Body of pancreas (tissue), 4 donors: ENCODE measurements around the gene TTC17. TPM values are rescaled to one million over a fixed set of nuclear protein-coding genes. Genes with fewer than 3 reads are reported as not detected.

Experiments used
- ATAC-seq: fragments of 150-250 bp; one replicate; pipeline ENCODE4 v1.9.1; 2016
- DNase-seq, 4 donors: peaks; one replicate each; pipeline ENCODE4 v3.0.0-alpha.2; 2019
- H3K27ac ChIP-seq, 4 donors: fragments of 200-600 bp; sonication (generic); 1 replicate in 3 of 4; 2 replicates in 1 of 4; pipeline versions ENCODE4 v1.5.1 to v1.6.1; 2016 to 2019; ENCODE audit warnings: mild to moderate bottlenecking in 1 of 4, mixed read lengths in 1 of 4, moderate library complexity in 1 of 4
- H3K27me3 ChIP-seq, 2 donors: fragments of 200-600 bp; sonication (generic); one replicate each; pipeline ENCODE4 v1.6.0; 2016; ENCODE audit warnings: mild to moderate bottlenecking in 1 of 2
- H3K36me3 ChIP-seq, 2 donors: fragments of 200-600 bp; sonication (generic); replicated peaks in 1 of 2; 2 replicates each; pipeline ENCODE4 v1.5.1; 2016; ENCODE audit warnings: low read depth in 2 of 2; ENCODE audit not compliant: insufficient read depth in 1 of 2
- H3K4me1 ChIP-seq: fragments of 200-600 bp; sonication (generic); one replicate; pipeline ENCODE4 v1.6.0; 2016
- H3K4me3 ChIP-seq, 2 donors: fragments of 200-600 bp; sonication (generic); 1 replicate in 1 of 2; 2 replicates in 1 of 2; pipeline ENCODE4 v1.5.1; 2016 to 2019
- H3K9me3 ChIP-seq, 3 donors: fragments of 200-600 bp; sonication (generic); 1 replicate in 2 of 3; 2 replicates in 1 of 3; pipeline ENCODE4 v1.5.1; 2016
- CTCF ChIP-seq, 7 experiments: fragments of 450-650 bp in 4 of 7; fragments of 200-600 bp in 3 of 7; sonication (generic) in 3 of 7; IDR thresholded peaks; one replicate each; pipeline ENCODE4 v1.5.1; 2016 to 2019; ENCODE audit warnings: antibody characterized with exemption in 7 of 7
- POLR2A ChIP-seq, 3 donors: fragments of 450-650 bp; IDR thresholded peaks; one replicate each; pipeline ENCODE4 v1.6.1; 2016; ENCODE audit warnings: antibody characterized with exemption in 3 of 3, mild to moderate bottlenecking in 2 of 3
- WGBS, 2 donors: methylation state at CpG; one replicate each; pipeline ENCODE4 v1.1.5; 2017; 5-methylcytosine and 5-hydroxymethylcytosine counted together
- intact Hi-C: fragments of 100-400 bp; cut with DNase I; formaldehyde crosslinking; loops from one replicate; pipeline ENCODE4 v1.15.1; 2023
- total RNA-seq, 2 donors: library from RNA; depleted of rRNA; stranded (reverse); fragments of >200 nt; gene quantifications; one replicate each; pipeline ENCODE4 v1.1.0, GENCODE V29; 2016

The TTC17 gene
- total RNA-seq, 2 donors from 2014 or later = 99.1 to 195 TPM

- intact Hi-C loops = no loop called here
- no peak for TF ChIP-seq POLR2A (IDR thresholded peaks at IDR 0.05)
- TF ChIP-seq CTCF (IDR thresholded peaks at IDR 0.05) = no peak
- ATAC-seq (no peak), DNase-seq (no peak)
- WGBS, 2 donors = 56 to 58% methylated on average over 2 of the region's 2 CpGs
- Histone ChIP-seq H3K4me3 (no peak overlapping the region), H3K27me3 (no peaks in the 10 kb centered on the region), H3K4me1 (peaks cover 24% of the 10 kb centered on the region), H3K27ac (no peak overlapping the region), H3K36me3 (no peaks in the 10 kb centered on the region), H3K9me3 (no peaks in the 10 kb centered on the region)
Observed at GRCh38 chr11:43381802-43382201, 23.1 kb downstream of the TTC17 start.

GRCh38 chr11:43382614-43383013 is 23.9 kb downstream of the TTC17 start:
- no peak for ATAC-seq
- Histone ChIP-seq H3K4me3 (no peak overlapping the region), H3K27ac (no peak overlapping the region), H3K4me1 (peaks cover 16% of the 10 kb centered on the region), H3K9me3 (no peaks in the 10 kb centered on the region), H3K36me3 (no peaks in the 10 kb centered on the region), H3K27me3 (no peaks in the 10 kb centered on the region)
- no peak for TF ChIP-seq POLR2A (IDR thresholded peaks at IDR 0.05)
- TF ChIP-seq CTCF (IDR thresholded peaks at IDR 0.05) = no peak
- WGBS, 2 donors = 93 to 100% methylated on average over 1 of the region's 1 CpG
- no peak for DNase-seq
- intact Hi-C loops = no loop called here

- intact Hi-C loops = no loop called here
- no peak overlapping the region for H3K4me3 ChIP-seq
- DNase-seq (no peak), ATAC-seq (no peak)
- H3K4me1 ChIP-seq = no peaks in the 10 kb centered on the region
- no peak overlapping the region for H3K27ac ChIP-seq
- 98 to 99% methylated on average over 5 of the region's 5 CpGs for WGBS, 2 donors
- H3K27me3 ChIP-seq = no peaks in the 10 kb centered on the region
- TF ChIP-seq CTCF (IDR thresholded peaks at IDR 0.05) (no peak), POLR2A (IDR thresholded peaks at IDR 0.05) (no peak)
- H3K9me3 ChIP-seq = no peaks in the 10 kb centered on the region
- H3K36me3 ChIP-seq = no peaks in the 10 kb centered on the region
Observed at GRCh38 chr11:43384393-43384792, 25.7 kb downstream of the TTC17 start.

GRCh38 chr11:43392713-43393112 is 34.0 kb downstream of the TTC17 start:
- 84 to 98% methylated on average over 5 of the region's 5 CpGs for WGBS, 2 donors
- Histone ChIP-seq H3K4me1 (peaks cover 14% of the 10 kb centered on the region), H3K4me3 (no peak overlapping the region), H3K27ac (no peak overlapping the region), H3K36me3 (peaks cover 0 to 8% of the 10 kb centered on the region in 2 donors), H3K9me3 (no peaks in the 10 kb centered on the region), H3K27me3 (no peaks in the 10 kb centered on the region)
- no peak for TF ChIP-seq CTCF (IDR thresholded peaks at IDR 0.05)
- no peak for TF ChIP-seq POLR2A (IDR thresholded peaks at IDR 0.05)
- DNase-seq = no peak
- no peak for ATAC-seq
- intact Hi-C loops = no loop called here

- Histone ChIP-seq H3K36me3 (peaks cover 0 to 8% of the 10 kb centered on the region in 2 donors), H3K27me3 (no peaks in the 10 kb centered on the region), H3K9me3 (no peaks in the 10 kb centered on the region), H3K4me1 (peaks cover 14% of the 10 kb centered on the region), H3K4me3 (no peak overlapping the region), H3K27ac (peak overlapping the region in 1 of 4 donors; percentile 32)
- peak; percentile 77 for ATAC-seq
- DNase-seq = peak; percentile 66 to 79 (median 70)
- TF ChIP-seq CTCF (IDR thresholded peaks at IDR 0.05) = no peak
- TF ChIP-seq POLR2A (IDR thresholded peaks at IDR 0.05) = no peak
- intact Hi-C loops = no loop called here
- WGBS, 2 donors = 59 to 61% methylated on average over 2 of the region's 2 CpGs
Observed at GRCh38 chr11:43393765-43394355, 35.1 kb downstream of the TTC17 start.
